Measurements from ENCODE around the gene LIN28A. TPM values are rescaled to one million over a fixed set of nuclear protein-coding genes. Genes with fewer than 3 reads are reported as not detected.

LIN28A gene
- total RNA-seq, 1 donor from 2014 or later, result 97.3 TPM

DNA sequence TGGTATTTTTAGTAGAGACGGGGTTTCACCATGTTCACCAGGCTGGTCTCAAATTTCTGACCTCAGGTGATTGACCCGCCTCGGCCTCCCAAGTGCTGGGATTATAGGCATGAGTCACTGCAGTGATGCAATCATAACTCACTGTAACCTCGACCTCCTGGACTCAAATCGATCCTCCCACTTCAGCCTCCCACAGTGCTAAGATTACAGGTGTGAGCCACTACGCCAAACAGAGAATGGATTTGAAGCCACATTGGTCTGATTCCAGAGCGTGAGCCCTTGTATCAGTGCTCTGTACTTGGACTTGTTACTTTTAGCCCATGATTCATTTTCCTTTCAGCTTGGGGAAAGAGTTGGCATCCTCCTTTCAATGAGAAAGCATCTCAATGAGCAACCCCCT lies 23.2 kb upstream of the LIN28A start:
- Mint-ChIP-seq H3K4me1 (ENCODE audit: low read depth, unreplicated experiment) (peaks cover 8% of the 10 kb centered on the region), H3K27me3 (ENCODE audit: unreplicated experiment) (no peaks in the 10 kb centered on the region), H3K27ac (ENCODE audit: unreplicated experiment) (no peak overlapping the region), H3K36me3 (ENCODE audit: unreplicated experiment) (no peaks in the 10 kb centered on the region), H3K9me3 (ENCODE audit: unreplicated experiment) (peaks cover 1% of the 10 kb centered on the region), H3K4me3 (ENCODE audit: unreplicated experiment) (no peak overlapping the region)
- DNase-seq, result no peak
- TF ChIP-seq, protein P1, sequence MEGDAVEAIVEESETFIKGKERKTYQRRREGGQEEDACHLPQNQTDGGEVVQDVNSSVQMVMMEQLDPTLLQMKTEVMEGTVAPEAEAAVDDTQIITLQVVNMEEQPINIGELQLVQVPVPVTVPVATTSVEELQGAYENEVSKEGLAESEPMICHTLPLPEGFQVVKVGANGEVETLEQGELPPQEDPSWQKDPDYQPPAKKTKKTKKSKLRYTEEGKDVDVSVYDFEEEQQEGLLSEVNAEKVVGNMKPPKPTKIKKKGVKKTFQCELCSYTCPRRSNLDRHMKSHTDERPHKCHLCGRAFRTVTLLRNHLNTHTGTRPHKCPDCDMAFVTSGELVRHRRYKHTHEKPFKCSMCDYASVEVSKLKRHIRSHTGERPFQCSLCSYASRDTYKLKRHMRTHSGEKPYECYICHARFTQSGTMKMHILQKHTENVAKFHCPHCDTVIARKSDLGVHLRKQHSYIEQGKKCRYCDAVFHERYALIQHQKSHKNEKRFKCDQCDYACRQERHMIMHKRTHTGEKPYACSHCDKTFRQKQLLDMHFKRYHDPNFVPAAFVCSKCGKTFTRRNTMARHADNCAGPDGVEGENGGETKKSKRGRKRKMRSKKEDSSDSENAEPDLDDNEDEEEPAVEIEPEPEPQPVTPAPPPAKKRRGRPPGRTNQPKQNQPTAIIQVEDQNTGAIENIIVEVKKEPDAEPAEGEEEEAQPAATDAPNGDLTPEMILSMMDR (IDR thresholded peaks at IDR 0.05; ENCODE audit: partially characterized antibody, unreplicated experiment), result no peak

DNA sequence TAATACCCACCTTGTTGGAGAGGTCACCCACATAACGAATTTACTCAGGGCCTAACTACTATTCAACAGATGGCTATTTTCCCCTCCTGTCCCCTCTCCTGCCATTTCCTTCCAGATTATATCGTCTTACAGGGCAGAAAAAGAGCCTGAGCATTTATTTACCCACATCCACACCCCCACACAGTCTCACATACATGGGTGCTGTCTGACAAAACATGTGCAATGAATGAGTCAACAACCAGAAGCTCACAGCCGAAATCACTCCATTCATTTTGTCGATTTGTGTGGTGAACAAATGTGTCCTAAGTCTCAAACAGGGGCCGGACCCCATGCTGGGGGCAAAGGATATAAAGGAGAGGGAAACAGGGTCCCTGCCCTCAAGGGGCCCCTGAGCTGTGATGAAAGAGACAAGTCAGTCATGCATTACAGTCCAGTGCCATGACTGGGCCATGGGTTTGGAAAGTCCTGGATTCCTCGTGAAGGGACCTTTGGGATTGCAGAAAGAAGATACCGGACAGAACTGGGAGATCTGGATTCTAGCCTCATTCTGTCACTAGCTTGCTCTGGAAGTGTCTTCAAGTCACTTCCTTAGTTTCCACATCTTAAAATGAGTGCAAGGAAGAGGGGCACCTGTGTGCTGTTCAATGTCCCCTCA lies 21.7 kb upstream of the LIN28A start:
- Mint-ChIP-seq H3K4me3 (ENCODE audit: unreplicated experiment) (no peak overlapping the region), H3K27me3 (ENCODE audit: unreplicated experiment) (no peaks in the 10 kb centered on the region), H3K9me3 (ENCODE audit: unreplicated experiment) (peaks cover 1% of the 10 kb centered on the region), H3K27ac (ENCODE audit: unreplicated experiment) (no peak overlapping the region), H3K36me3 (ENCODE audit: unreplicated experiment) (no peaks in the 10 kb centered on the region), H3K4me1 (ENCODE audit: low read depth, unreplicated experiment) (peaks cover 9% of the 10 kb centered on the region)
- TF ChIP-seq, protein P1 (IDR thresholded peaks at IDR 0.05; ENCODE audit: partially characterized antibody, unreplicated experiment), result no peak
- no peak for DNase-seq

DNA sequence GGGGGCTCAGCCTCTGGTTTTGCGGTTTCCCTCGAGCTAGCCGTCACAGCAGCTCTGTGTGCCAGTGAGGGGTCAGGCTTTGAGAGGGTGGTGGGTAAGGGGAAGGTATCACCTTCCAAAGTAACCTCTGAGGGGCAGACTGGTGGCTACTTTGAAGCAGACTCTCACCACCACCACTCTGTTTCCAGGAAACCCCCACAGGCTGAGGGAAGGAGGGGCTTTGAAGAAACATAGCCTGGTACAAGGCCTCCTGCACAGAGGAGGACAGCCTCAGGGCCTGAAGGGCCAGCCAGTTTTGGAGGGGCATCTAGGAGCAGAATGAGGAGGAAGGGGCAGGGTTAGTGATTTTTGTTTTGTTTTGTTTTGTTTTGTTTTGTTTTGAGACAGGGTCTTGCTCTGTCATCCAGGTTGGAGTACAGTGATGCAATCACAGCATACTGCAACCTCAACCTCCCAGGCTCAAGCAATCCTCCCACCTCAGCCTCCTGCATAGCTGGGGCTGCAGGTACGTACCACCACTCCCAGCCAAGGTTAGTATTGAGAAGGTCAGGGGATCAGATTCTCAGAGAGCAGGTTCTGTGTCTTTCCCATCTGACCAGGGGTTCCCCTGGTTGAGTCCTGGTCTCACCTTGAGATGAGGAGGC lies 20.9 kb upstream of the LIN28A start:
- Mint-ChIP-seq H3K36me3 (ENCODE audit: unreplicated experiment) (no peaks in the 10 kb centered on the region), H3K27me3 (ENCODE audit: unreplicated experiment) (no peaks in the 10 kb centered on the region), H3K4me1 (ENCODE audit: low read depth, unreplicated experiment) (peaks cover 9% of the 10 kb centered on the region), H3K4me3 (ENCODE audit: unreplicated experiment) (no peak overlapping the region), H3K9me3 (ENCODE audit: unreplicated experiment) (peaks cover 3% of the 10 kb centered on the region), H3K27ac (ENCODE audit: unreplicated experiment) (no peak overlapping the region)
- DNase-seq, result no peak
- TF ChIP-seq, protein P1 (IDR thresholded peaks at IDR 0.05; ENCODE audit: partially characterized antibody, unreplicated experiment), result no peak

DNA sequence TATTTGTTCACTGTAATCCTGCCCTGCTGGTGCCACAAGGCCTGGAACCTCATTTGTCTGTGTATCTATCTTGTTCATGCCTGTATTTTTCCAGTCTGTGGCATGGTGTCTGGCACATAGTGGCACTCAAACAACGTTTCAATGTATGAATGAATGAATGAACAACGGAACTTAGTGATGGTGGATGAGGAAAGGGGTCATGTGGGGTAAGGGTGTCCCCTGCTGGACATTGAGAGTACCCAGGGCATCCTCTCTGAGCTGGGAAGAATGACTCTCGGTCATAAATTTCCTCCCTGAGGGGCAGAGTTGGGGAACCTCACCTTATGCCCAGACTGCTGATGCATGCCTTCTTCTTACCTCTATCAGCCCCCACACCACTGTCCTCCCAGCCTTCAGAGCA lies 19.2 kb upstream of the LIN28A start:
- Mint-ChIP-seq H3K4me3 (ENCODE audit: unreplicated experiment) (peak overlapping the region; percentile 21), H3K36me3 (ENCODE audit: unreplicated experiment) (no peaks in the 10 kb centered on the region), H3K27ac (ENCODE audit: unreplicated experiment) (no peak overlapping the region), H3K9me3 (ENCODE audit: unreplicated experiment) (peaks cover 3% of the 10 kb centered on the region), H3K27me3 (ENCODE audit: unreplicated experiment) (no peaks in the 10 kb centered on the region), H3K4me1 (ENCODE audit: low read depth, unreplicated experiment) (peaks cover 9% of the 10 kb centered on the region)
- DNase-seq, result peak; percentile 29
- TF ChIP-seq, protein P1 (IDR thresholded peaks at IDR 0.05; ENCODE audit: partially characterized antibody, unreplicated experiment), result peak; percentile 45

DNA sequence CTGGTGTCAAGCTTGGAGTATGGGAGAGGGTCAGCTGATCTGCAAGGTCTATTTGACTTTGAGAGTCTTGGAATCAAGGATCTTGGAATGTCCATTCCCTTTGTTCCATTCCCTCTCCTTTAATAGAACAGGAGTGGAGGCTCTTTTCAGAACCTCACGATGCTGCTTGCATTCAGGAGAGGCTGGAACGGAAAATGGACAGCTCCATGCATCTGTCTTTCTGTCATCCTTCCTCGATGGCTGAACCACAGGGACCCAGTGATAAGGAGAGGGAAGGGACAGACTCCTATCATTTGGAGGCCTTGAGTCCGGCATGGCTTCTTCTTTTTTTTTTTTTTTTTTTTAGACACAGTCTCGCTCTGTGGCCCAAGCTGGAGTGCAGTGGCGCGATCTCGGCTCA lies 14.9 kb upstream of the LIN28A start:
- no peak overlapping the region for H3K4me3 Mint-ChIP-seq (ENCODE audit: unreplicated experiment)

More for the DNA sequence above, 14.9 kb upstream of the LIN28A start:
- TF ChIP-seq, protein P1 (IDR thresholded peaks at IDR 0.05; ENCODE audit: partially characterized antibody, unreplicated experiment), result no peak
- no peak for DNase-seq
- H3K27me3 Mint-ChIP-seq (ENCODE audit: unreplicated experiment), result no peaks in the 10 kb centered on the region
- peaks cover 1% of the 10 kb centered on the region for H3K9me3 Mint-ChIP-seq (ENCODE audit: unreplicated experiment)
- H3K27ac Mint-ChIP-seq (ENCODE audit: unreplicated experiment), result no peak overlapping the region
- H3K36me3 Mint-ChIP-seq (ENCODE audit: unreplicated experiment), result no peaks in the 10 kb centered on the region
- H3K4me1 Mint-ChIP-seq (ENCODE audit: low read depth, unreplicated experiment), result peaks cover 7% of the 10 kb centered on the region
